ENCODE measurements around the gene CC2D1A. TPM values are rescaled to one million over a fixed set of nuclear protein-coding genes. Genes with fewer than 3 reads are reported as not detected.

CC2D1A gene
- total RNA-seq, 1 donor from 2014 or later: 6.6 TPM

- no peak for DNase-seq (ENCODE audit: low read depth, low spot score)
Observed at GRCh38 chr19:13978351-13979243, 72.6 kb downstream of the CC2D1A start.

- no peak for DNase-seq (ENCODE audit: low read depth, low spot score)
Observed at GRCh38 chr19:13979244-13979615, 73.2 kb downstream of the CC2D1A start.

DNA sequence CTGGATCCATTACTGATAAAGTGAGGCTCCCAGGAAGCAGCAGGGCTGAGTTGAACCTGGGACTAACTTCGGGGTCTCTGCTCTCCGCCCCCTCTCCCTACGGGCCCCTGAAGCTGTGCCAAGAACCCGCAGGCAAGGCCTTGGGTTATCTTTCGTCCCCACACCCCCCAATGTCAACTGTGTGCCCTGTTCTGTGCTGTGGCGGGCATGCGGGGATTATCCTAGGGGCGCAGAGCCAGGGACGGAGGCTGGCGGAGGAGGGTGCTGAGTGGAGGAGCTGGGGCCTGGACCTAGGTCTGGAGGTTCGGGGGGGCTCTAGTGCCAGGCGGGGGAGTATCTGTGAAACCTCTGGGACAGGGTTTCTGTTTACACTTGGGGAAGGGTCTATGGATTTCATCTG is 73.7 kb downstream of the CC2D1A start:
- DNase-seq (ENCODE audit: low read depth, low spot score): no peak

DNA sequence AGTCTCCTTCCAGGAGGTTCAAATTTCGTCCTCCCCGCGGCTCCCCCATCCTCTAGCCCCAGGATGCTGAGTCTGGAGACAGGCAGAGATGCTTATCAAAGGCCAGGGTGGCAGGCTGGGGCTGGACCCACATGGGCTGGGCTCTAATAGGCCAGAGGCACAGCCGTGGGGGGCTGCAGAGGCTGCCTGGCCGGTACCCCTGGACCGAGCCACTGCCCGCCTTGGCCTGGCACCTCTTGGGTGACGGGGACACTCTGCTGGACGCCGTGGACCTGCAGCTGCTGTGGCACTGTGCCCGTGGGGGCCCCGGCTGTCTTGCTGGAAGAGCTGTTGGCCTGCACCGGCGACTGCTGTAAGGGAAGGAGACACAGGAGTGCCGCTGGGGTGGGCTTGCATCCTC is 74.3 kb downstream of the CC2D1A start:
- DNase-seq (ENCODE audit: low read depth, low spot score): no peak

Other genes starting within 250 kb of the CC2D1A start
- gene MRI1, start 141.7 kb upstream of the CC2D1A start, total RNA-seq: 42.9 and 44.8 TPM in 2 replicates
- gene C19orf53, start 131.7 kb upstream of the CC2D1A start, total RNA-seq: 53.2 and 54.9 TPM in 2 replicates
- 12.7 and 13.1 TPM in 2 replicates for gene ZSWIM4, start 110.8 kb upstream of the CC2D1A start, total RNA-seq
- gene NANOS3, start 29.1 kb upstream of the CC2D1A start, total RNA-seq: not detected in 2 replicates
- 0.63 and 0.73 TPM in 2 replicates for gene BRME1, start 84 bp upstream of the CC2D1A start, total RNA-seq
- 0.04 and 0.13 TPM in 2 replicates for gene PODNL1, start 32.2 kb downstream of the CC2D1A start, total RNA-seq
- 10.5 and 15.2 TPM in 2 replicates for gene DCAF15, start 46.3 kb downstream of the CC2D1A start, total RNA-seq
- 1.7 and 2.4 TPM in 2 replicates for gene RFX1, start 100.1 kb downstream of the CC2D1A start, total RNA-seq
- gene RLN3, start 121.9 kb downstream of the CC2D1A start, total RNA-seq: not detected in 2 replicates
- 4.1 and 8.6 TPM in 2 replicates for gene IL27RA, start 125.6 kb downstream of the CC2D1A start, total RNA-seq
- 0.07 and 0.32 TPM in 2 replicates for gene PALM3, start 155.9 kb downstream of the CC2D1A start, total RNA-seq
- gene MISP3, start 166.6 kb downstream of the CC2D1A start, total RNA-seq: 0.14 and 0.46 TPM in 2 replicates
- 0.13 TPM in 1 of 2 replicates, not detected in the other for gene C19orf67, start 179.6 kb downstream of the CC2D1A start, total RNA-seq
- 21.3 and 23.1 TPM in 2 replicates for gene SAMD1, start 184.6 kb downstream of the CC2D1A start, total RNA-seq
- gene PRKACA, start 211.6 kb downstream of the CC2D1A start, total RNA-seq: 37.9 and 44.4 TPM in 2 replicates
- 15.3 and 21.5 TPM in 2 replicates for gene ASF1B, start 230.4 kb downstream of the CC2D1A start, total RNA-seq

All from pulmonary artery endothelial cell (primary cell).